GM18873 (cell line): ENCODE data around the gene ITPRIPL1.

ENCODE experiments used
- ATAC-seq: cut with Tn5 transposase; IDR thresholded peaks from one replicate; pipeline ENCODE4 v1.9.1; 2021; ENCODE audit warnings: mild to moderate bottlenecking, moderate library complexity, moderate number of reproducible peaks; ENCODE audit not compliant: unreplicated experiment, low FRiP score

Gene ITPRIPL1

DNA sequence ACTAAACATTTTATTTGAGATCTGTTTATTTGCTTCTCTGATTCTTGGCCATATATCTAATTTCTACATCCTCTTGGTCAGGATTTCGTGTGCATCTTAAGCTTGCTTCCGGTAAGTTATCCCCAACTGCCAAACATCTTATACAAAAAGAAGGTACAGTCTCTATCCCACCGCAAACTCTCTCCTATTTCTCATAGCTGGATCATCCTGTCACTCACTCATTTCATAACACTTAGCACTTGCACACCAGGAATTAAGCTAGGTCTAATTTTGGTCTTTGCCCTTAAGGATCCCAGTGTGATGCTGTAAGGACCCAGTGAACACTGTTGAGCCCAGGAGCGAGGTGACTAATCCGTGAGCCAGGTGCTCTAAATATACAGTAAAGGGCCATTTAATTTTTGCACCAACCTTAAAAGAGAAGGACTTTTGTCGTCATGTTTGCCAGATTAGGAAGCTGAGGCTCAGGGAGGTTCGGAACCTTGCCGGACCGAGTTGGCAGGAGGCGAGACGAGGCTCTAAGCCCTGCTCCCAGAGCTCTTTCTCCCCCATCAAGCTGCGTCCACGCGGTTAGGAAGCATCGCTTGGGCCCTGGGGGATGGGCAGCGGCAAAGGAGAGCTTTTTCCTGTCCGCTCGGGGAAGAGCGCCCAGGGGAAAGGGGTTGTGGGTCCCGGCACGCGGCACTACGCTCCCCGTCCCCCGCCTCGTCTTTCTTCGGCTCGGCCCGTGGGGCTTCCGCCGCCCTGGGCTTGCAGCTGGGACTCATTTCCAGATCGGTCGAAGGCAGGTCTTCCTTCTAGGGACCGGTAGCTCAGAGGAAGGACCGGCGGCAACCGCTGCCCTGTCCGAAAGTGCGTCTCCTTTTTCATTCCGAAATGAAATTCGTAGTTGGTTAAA, 4.1 kb upstream of the ITPRIPL1 start:
- ATAC-seq: no peak

DNA sequence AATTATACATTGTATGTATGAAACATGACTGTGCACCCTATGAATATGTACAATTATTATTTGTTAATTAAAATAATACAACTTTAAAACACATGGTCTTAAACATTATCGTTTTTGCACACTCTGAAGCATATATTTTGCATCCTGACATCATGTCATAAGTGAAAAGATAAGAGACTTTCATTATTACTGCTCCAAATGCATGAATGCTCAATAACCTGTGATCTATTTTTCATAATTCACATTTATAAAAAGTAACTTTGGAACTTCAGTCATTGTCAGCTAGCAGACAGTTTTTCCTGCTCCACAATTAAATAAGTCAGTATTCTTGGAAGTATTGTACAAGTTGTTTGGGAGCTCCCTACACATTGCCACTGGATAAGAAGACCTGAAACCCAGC, 1.3 kb upstream of the ITPRIPL1 start:
- no peak for ATAC-seq

DNA sequence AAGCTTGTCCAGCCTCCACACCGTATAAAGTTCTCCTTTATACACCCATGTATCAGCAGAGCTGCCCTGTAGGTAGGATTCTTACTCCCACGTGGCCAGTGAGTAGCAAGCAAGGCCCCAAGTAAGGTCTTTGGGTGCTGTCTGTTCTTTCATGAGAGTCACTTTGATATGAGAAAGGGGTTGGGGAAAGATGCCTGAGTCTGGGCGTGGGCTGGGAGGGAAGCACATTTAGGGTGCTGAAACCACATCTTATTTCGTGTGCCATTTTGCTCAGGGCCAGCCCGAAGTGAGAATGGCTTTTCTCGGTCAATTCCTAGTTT, 436 bp upstream of the ITPRIPL1 start:
- no peak for ATAC-seq

DNA sequence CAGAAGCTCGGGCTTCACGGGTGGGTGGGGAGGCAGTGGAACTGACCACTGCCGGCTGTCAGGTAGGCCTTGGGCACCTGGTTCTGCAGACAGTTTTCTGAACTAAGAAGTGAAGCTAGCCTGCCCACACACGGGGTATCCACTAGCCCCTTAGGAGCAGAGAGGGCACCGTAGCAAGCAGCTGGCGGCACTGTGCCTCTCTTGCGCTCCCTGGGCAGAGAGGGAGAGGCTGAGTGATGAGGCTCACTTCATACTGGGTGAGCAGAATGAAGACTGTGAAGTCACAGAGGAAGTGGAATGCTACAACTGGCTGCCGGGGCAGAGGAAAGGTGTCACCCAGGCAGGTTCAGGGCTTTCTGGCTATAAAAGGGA, 753 bp downstream of the ITPRIPL1 start:
- ATAC-seq: no peak

DNA sequence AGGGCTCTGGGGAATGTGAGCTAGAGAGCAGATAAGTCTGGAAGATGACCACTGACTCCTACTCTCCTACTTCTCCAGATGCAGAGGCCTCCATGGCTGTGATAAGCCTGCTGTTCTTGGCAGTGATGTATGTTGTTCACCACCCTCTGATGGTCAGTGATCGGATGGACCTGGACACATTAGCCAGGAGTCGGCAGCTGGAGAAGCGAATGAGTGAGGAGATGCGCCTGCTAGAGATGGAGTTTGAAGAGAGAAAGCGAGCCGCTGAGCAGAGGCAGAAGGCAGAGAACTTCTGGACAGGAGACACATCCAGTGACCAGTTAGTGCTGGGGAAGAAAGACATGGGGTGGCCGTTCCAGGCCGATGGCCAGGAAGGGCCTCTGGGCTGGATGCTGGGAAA, 1.4 kb downstream of the ITPRIPL1 start:
- ATAC-seq: no peak

- no peak for ATAC-seq
Observed at GRCh38 chr2:96326990-96327820, 2.1 kb downstream of the ITPRIPL1 start.

DNA sequence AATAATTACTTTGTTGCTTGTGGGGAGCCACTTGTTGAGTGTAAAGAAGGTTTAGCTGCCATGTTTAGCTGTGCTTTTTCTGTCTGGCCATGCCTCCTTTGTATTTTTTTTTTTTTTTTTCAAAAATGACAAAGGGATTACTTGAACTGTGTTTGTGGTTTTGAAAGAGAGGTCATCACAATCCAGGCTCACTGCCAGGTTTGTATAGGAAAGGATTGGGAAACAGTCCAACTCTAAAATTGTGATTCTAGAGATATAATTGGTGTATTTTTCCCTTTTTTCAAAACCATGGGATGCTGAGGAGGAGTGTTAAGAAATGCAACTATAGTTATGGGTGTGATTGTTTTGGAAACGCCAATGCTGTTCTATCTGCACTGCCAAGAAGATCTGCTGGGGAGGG, 4.3 kb downstream of the ITPRIPL1 start:
- ATAC-seq: no peak

GRCh38 chr2:96329874-96330273, 4.8 kb downstream of the ITPRIPL1 start:
- ATAC-seq: no peak

GRCh38 chr2:96330407-96330806, 5.3 kb downstream of the ITPRIPL1 start:
- ATAC-seq: no peak

DNA sequence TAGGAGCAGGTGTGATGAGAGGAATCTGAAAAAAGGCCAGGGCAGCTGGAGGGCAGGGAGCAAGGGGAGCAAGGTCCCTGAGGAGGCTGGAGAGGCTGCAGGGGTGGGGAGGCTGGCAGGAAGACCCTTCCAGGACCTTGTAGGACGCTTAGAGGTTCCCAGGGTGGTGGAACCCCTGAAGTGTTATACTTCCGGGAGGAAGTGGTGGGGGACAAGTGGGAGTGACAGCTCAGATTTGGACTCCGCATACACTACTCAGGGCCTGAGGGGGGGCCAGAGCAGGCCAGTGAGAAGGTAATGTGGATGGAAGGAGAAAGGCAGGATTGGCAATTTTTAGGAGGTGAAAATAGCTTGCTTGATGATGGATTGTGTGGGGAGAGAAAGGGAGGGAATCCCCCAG, 8.6 kb downstream of the ITPRIPL1 start:
- no peak for ATAC-seq

- no peak for ATAC-seq
Observed at GRCh38 chr2:96336104-96336775, 11.1 kb downstream of the ITPRIPL1 start.

- ATAC-seq: no peak
Observed at GRCh38 chr2:96336873-96337272, 11.8 kb downstream of the ITPRIPL1 start.

- no peak for ATAC-seq
Observed at GRCh38 chr2:96340493-96341414, 15.6 kb downstream of the ITPRIPL1 start.

GRCh38 chr2:96341641-96342040, 16.5 kb downstream of the ITPRIPL1 start:
- no peak for ATAC-seq

DNA sequence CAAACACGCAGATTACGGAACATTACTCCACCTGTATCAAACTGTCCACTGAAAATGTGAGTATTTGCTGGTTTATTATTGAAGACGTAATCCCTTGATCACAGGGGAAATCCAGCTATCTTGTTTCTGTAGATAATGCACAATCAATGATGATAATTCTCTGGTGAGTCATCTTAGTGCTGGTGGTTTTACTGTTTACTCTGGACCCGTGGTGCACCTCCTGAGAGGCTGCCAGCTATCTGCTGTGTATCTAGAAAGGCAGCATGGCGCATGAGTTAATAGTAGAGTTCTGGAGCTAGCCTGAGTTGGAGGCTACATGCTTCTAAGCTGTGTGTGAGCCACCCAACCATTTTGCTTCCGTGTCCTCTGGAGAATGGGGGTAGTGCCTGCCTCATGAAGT, 17.0 kb downstream of the ITPRIPL1 start:
- no peak for ATAC-seq

DNA sequence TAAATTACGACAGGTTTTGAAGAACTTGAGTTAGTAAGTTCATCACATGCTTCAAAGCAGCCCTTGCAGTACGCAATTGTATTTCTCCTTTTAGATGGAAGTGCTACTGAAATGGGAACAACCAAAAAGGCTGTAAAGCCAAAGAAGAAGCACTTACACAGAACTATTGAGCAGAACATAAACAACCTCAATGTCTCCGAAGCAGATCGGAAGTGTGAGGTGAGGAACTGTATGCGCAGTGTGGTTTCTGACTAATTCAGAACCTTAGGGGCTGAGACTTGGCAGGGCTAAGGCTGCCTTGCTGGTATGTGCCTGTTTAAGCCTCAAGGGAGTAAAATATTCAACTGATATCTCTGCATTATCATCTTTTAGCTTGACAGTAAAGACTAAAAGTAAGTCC, 18.9 kb downstream of the ITPRIPL1 start:
- no peak for ATAC-seq

- ATAC-seq: no peak
Observed at GRCh38 chr2:96345438-96345837, 20.3 kb downstream of the ITPRIPL1 start.

- ATAC-seq: no peak
Observed at GRCh38 chr2:96345868-96346462, 20.8 kb downstream of the ITPRIPL1 start.

DNA sequence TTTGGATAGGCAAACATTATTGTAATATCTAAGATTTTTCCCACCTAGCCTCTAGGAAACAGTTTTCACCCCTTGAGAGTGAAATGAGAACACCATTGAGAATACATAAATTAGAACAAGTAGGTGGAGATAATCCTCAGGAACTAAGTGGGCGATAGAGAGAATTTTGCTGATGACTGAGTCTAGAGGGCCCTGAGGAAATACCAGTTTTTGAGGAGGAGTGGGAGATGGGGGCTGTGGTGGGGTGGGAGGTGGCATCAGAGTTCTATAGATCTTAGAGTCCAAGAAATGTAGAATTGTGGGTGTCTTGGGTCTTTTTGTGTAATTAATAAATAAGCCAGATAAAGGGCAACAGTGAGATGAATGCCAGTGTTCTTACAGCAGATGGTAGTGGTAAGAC, 22.3 kb downstream of the ITPRIPL1 start:
- ATAC-seq: no peak

DNA sequence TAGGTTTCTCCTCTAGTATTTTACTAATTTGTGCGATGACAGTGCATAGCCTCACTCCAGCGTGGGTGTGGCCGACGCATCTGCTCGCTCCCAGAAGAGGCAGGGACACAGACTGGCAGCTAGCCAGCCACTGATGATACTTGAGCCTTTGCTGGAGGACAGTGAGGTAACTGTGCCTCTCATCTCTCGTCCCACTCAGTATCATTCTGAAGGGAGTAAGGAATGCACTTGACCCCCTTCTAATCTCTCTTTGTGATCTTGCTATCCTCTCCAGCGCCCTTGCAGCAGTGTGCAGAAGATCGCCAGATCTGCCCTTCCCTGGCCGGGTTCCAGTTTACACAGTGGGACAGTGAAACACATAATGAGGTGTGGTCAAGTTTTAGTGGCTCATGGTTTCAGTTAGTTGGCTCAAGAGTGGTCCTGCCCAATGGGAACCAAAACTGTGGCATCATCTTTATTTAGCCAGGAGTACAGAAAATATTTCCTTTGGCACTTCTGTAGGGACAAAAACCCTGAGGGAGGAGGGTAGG, 28.0 kb downstream of the ITPRIPL1 start:
- no peak for ATAC-seq
